Neural progenitor cell (in vitro differentiated cells): ENCODE measurements around the gene CRISP1. TPM values are rescaled to one million over a fixed set of nuclear protein-coding genes. Genes with fewer than 3 reads are reported as not detected.

Experiments used
- DNase-seq: peaks from one replicate; pipeline ENCODE4 v3.0.0-alpha.2; 2016; ENCODE audit warnings: low spot score
- H2AFZ ChIP-seq: fragments of 200-600 bp; sonication (generic); replicated peaks from 2 replicates; pipeline ENCODE4 v1.6.1; 2016; ENCODE audit warnings: antibody characterized with exemption
- H3F3A ChIP-seq: fragments of 200-600 bp; sonication (generic); 2 replicates; pipeline ENCODE4 v1.6.1; 2016; ENCODE audit warnings: antibody characterized with exemption, low read depth
- H3K27ac ChIP-seq: fragments of 200-600 bp; sonication (generic); 2 replicates; pipeline ENCODE4 v1.5.1; 2016; ENCODE audit warnings: mild to moderate bottlenecking
- H3K27me3 ChIP-seq: fragments of 200-600 bp; sonication (generic); 2 replicates; pipeline ENCODE4 v1.6.1; 2016; ENCODE audit warnings: mild to moderate bottlenecking, moderate library complexity
- H3K36me3 ChIP-seq: fragments of 200-600 bp; sonication (generic); 2 replicates; pipeline ENCODE4 v1.5.1; 2016
- H3K4me1 ChIP-seq: fragments of 200-600 bp; sonication (generic); 2 replicates; pipeline ENCODE4 v1.6.1; 2016; ENCODE audit warnings: mixed run types
- H3K4me2 ChIP-seq: fragments of 200-600 bp; sonication (generic); 2 replicates; pipeline ENCODE4 v1.6.1; 2016
- H3K4me3 ChIP-seq: fragments of 200-600 bp; sonication (generic); 2 replicates; pipeline ENCODE4 v1.5.1; 2016
- H3K79me2 ChIP-seq: fragments of 200-600 bp; sonication (generic); 2 replicates; pipeline ENCODE4 v1.6.1; 2016; ENCODE audit warnings: low read depth
- H3K9ac ChIP-seq: fragments of 200-600 bp; sonication (generic); 2 replicates; pipeline ENCODE4 v1.6.1; 2016
- H3K9me3 ChIP-seq: fragments of 200-600 bp; sonication (generic); 2 replicates; pipeline ENCODE4 v1.5.1; 2016; ENCODE audit warnings: low read depth
- H4K20me1 ChIP-seq: fragments of 200-600 bp; sonication (generic); 2 replicates; pipeline ENCODE4 v1.6.1; 2016; ENCODE audit warnings: low read depth
- H3K27ac Mint-ChIP-seq: 3 replicates; pipeline ENCODE4 v1.8.0; 2021; ENCODE audit warnings: mixed read lengths
- H3K27me3 Mint-ChIP-seq: 2 replicates; pipeline ENCODE4 v1.8.0; 2022; ENCODE audit warnings: low read depth, mild to moderate bottlenecking, inconsistent platforms, moderate library complexity, mixed read lengths; ENCODE audit not compliant: insufficient read depth
- H3K36me3 Mint-ChIP-seq: 3 replicates; pipeline ENCODE4 v1.8.0; 2021; ENCODE audit warnings: mixed read lengths
- H3K4me1 Mint-ChIP-seq: 3 replicates; pipeline ENCODE4 v1.8.0; 2021; ENCODE audit warnings: mixed read lengths
- H3K4me3 Mint-ChIP-seq: 3 replicates; pipeline ENCODE4 v1.8.0; 2021; ENCODE audit warnings: mild to moderate bottlenecking, moderate library complexity, mixed read lengths
- H3K9me3 Mint-ChIP-seq: 3 replicates; pipeline ENCODE4 v1.8.0; 2020; ENCODE audit warnings: mixed read lengths
- CTCF ChIP-seq: fragments of 200-600 bp; sonication (generic); IDR thresholded peaks from 2 replicates; pipeline ENCODE4 v1.5.1; 2017; ENCODE audit warnings: antibody characterized with exemption, mild to moderate bottlenecking
- EZH2 ChIP-seq: fragments of 200-600 bp; sonication (generic); IDR thresholded peaks from 2 replicates; pipeline ENCODE4 v1.6.1; 2017; ENCODE audit warnings: antibody characterized with exemption, mild to moderate bottlenecking, moderate library complexity
- EZH2phosphoT487 ChIP-seq: fragments of 200-600 bp; sonication (generic); IDR thresholded peaks from 2 replicates; pipeline ENCODE4 v1.6.1; 2017; ENCODE audit warnings: antibody characterized with exemption
- total RNA-seq: library from RNA; depleted of rRNA; stranded (reverse); fragments of >200 nt; gene quantifications from 2 replicates; pipeline ENCODE4 v1.2.3, GENCODE V29; 2015; ENCODE audit warnings: low replicate concordance

The CRISP1 gene
- total RNA-seq, 1 donor from 2014 or later = not detected

- no peak overlapping the region for H3K27ac Mint-ChIP-seq
Measured at GRCh38 chr6:49912196-49912595, 45.9 kb upstream of the CRISP1 start.

GRCh38 chr6:49911252-49911651 lies 44.9 kb upstream of the CRISP1 start:
- Histone ChIP-seq H4K20me1 (no peaks in the 10 kb centered on the region), H3K9me3 (no peaks in the 10 kb centered on the region), H3K36me3 (no peaks in the 10 kb centered on the region), H3K79me2 (no peaks in the 10 kb centered on the region), H3K4me2 (no peak overlapping the region), H2AFZ (no peak overlapping the region), H3K4me3 (no peak overlapping the region), H3K27ac (no peak overlapping the region), H3K27me3 (no peaks in the 10 kb centered on the region), H3K9ac (no peak overlapping the region), H3K4me1 (peaks cover 34% of the 10 kb centered on the region), H3F3A (peaks cover 15% of the 10 kb centered on the region)
- no peaks in the 10 kb centered on the region for H3K9me3 Mint-ChIP-seq
- no peak overlapping the region for H3K4me3 Mint-ChIP-seq
- H3K36me3 Mint-ChIP-seq = no peaks in the 10 kb centered on the region
- H3K27me3 Mint-ChIP-seq = no peaks in the 10 kb centered on the region
- peaks cover 30% of the 10 kb centered on the region for H3K4me1 Mint-ChIP-seq
- no peak for DNase-seq
- TF ChIP-seq EZH2phosphoT487 (no peak), EZH2 (no peak), CTCF (no peak)
- no peak overlapping the region for H3K27ac Mint-ChIP-seq

More at GRCh38 chr6:49912196-49912595, 45.9 kb upstream of the CRISP1 start:
- peaks cover 30% of the 10 kb centered on the region for H3K4me1 Mint-ChIP-seq
- H3K79me2 ChIP-seq = no peaks in the 10 kb centered on the region
- H3K27ac ChIP-seq = no peak overlapping the region
- H3K4me1 ChIP-seq = peaks cover 34% of the 10 kb centered on the region
- no peaks in the 10 kb centered on the region for H4K20me1 ChIP-seq
- no peaks in the 10 kb centered on the region for H3K36me3 Mint-ChIP-seq
- no peaks in the 10 kb centered on the region for H3K36me3 ChIP-seq
- H3K27me3 ChIP-seq = no peaks in the 10 kb centered on the region
- no peak for DNase-seq
- H3K4me3 ChIP-seq = no peak overlapping the region
- H2AFZ ChIP-seq = no peak overlapping the region
- TF ChIP-seq EZH2phosphoT487 (no peak), CTCF (no peak), EZH2 (no peak)
- peaks cover 2% of the 10 kb centered on the region for H3K27me3 Mint-ChIP-seq
- H3K4me2 ChIP-seq = no peak overlapping the region
- no peak overlapping the region for H3K4me3 Mint-ChIP-seq
- H3F3A ChIP-seq = peaks cover 15% of the 10 kb centered on the region
- no peak overlapping the region for H3K9ac ChIP-seq
- H3K9me3 ChIP-seq = no peaks in the 10 kb centered on the region
- H3K9me3 Mint-ChIP-seq = no peaks in the 10 kb centered on the region

- no peak overlapping the region for H3K9ac ChIP-seq
- H3K27ac ChIP-seq = no peak overlapping the region
- H3K9me3 ChIP-seq = no peaks in the 10 kb centered on the region
- H3F3A ChIP-seq = peaks cover 7% of the 10 kb centered on the region
- peaks cover 22% of the 10 kb centered on the region for H3K4me1 Mint-ChIP-seq
- H3K4me3 ChIP-seq = no peak overlapping the region
- DNase-seq = no peak
- no peak overlapping the region for H2AFZ ChIP-seq
- H3K36me3 ChIP-seq = no peaks in the 10 kb centered on the region
- TF ChIP-seq CTCF (no peak), EZH2 (no peak), EZH2phosphoT487 (no peak)
- H3K27me3 Mint-ChIP-seq = no peaks in the 10 kb centered on the region
- H3K9me3 Mint-ChIP-seq = no peaks in the 10 kb centered on the region
- H3K27ac Mint-ChIP-seq = no peak overlapping the region
- H3K27me3 ChIP-seq = no peaks in the 10 kb centered on the region
- peaks cover 25% of the 10 kb centered on the region for H3K4me1 ChIP-seq
- H4K20me1 ChIP-seq = no peaks in the 10 kb centered on the region
- no peak overlapping the region for H3K4me3 Mint-ChIP-seq
- H3K4me2 ChIP-seq = no peak overlapping the region
- no peaks in the 10 kb centered on the region for H3K79me2 ChIP-seq
- no peaks in the 10 kb centered on the region for H3K36me3 Mint-ChIP-seq
Measured at GRCh38 chr6:49909563-49909962, 43.2 kb upstream of the CRISP1 start.

- no peaks in the 10 kb centered on the region for H3K36me3 ChIP-seq
- no peak overlapping the region for H2AFZ ChIP-seq
- Mint-ChIP-seq H3K9me3 (no peaks in the 10 kb centered on the region), H3K27ac (no peak overlapping the region), H3K27me3 (no peaks in the 10 kb centered on the region), H3K4me1 (peaks cover 2% of the 10 kb centered on the region), H3K4me3 (no peak overlapping the region), H3K36me3 (no peaks in the 10 kb centered on the region)
- peaks cover 2% of the 10 kb centered on the region for H3K4me1 ChIP-seq
- no peak for DNase-seq
- no peak overlapping the region for H3K27ac ChIP-seq
- no peak overlapping the region for H3K9ac ChIP-seq
- no peaks in the 10 kb centered on the region for H3F3A ChIP-seq
- no peaks in the 10 kb centered on the region for H4K20me1 ChIP-seq
- H3K79me2 ChIP-seq = no peaks in the 10 kb centered on the region
- TF ChIP-seq EZH2 (no peak), CTCF (no peak), EZH2phosphoT487 (no peak)
- H3K27me3 ChIP-seq = no peaks in the 10 kb centered on the region
- no peak overlapping the region for H3K4me2 ChIP-seq
- H3K9me3 ChIP-seq = no peaks in the 10 kb centered on the region
- no peak overlapping the region for H3K4me3 ChIP-seq
Measured at GRCh38 chr6:49906526-49906925, 40.2 kb upstream of the CRISP1 start.
